Measurements from ENCODE around the gene RAPGEF6. TPM values are rescaled to one million over a fixed set of nuclear protein-coding genes. Genes with fewer than 3 reads are reported as not detected.

RAPGEF6 gene
- total and polyA plus RNA-seq, 2 experiments from 2014 or later = 9.5 to 20.3 TPM

DNA sequence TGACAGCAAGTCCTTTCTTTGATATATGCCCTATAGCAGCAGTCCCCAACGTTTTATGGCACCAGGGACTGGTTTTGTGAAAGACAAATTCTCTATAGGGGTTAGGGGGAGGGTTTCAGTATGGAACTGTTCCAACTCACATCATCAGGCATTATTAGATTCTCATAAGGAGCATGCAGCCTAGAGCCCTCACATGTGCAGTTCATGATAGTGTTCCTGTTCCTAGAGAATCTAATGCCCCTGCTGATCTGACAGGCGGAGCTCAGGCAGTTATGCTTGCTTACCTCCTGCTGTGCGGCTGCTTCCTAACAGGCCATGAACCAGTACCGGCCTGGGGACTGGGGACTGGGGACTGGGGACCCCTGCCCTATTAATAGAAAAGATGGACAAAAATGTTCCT, 2.7 kb upstream of the RAPGEF6 start:
- no peak overlapping the region for H3K27ac ChIP-seq (ENCODE audit: low read depth)
- no peaks in the 10 kb centered on the region for H3K9me2 ChIP-seq (ENCODE audit: insufficient read depth)
- no peak for ATAC-seq
- no peaks in the 10 kb centered on the region for H3K27me3 ChIP-seq (ENCODE audit: insufficient read depth)
- no peak for TF ChIP-seq POLR2AphosphoS5 (IDR thresholded peaks at IDR 0.05; ENCODE audit: low read depth)
- H3K4me3 Mint-ChIP-seq = no peak overlapping the region
- peaks cover 7% of the 10 kb centered on the region for H3K27me3 Mint-ChIP-seq (ENCODE audit: insufficient read depth, low read depth, poor library complexity)
- H3K27ac Mint-ChIP-seq = no peak overlapping the region
- H3K4me1 ChIP-seq (ENCODE audit: insufficient read depth) = peaks cover 20% of the 10 kb centered on the region
- no peaks in the 10 kb centered on the region; the same call in 1 of the 3 replicates for H3K9me3 Mint-ChIP-seq
- peaks cover 20% of the 10 kb centered on the region for H3K79me2 ChIP-seq (replicated peaks; ENCODE audit: insufficient read depth)
- H3K36me3 Mint-ChIP-seq (ENCODE audit: low read depth) = no peaks in the 10 kb centered on the region
- no peaks in the 10 kb centered on the region for H4K20me1 ChIP-seq (replicated peaks; ENCODE audit: insufficient read depth)
- H3K4me3 ChIP-seq = no peak overlapping the region
- no peaks in the 10 kb centered on the region for H3K36me3 ChIP-seq (ENCODE audit: insufficient read depth)
- H3K4me1 Mint-ChIP-seq = peaks cover 4% of the 10 kb centered on the region
- H3K4me2 ChIP-seq = no peak overlapping the region
- H2AFZ ChIP-seq = no peak overlapping the region
- DNase-seq (ENCODE audit: low spot score) = peak; percentile 30
- peaks cover 7% of the 10 kb centered on the region for H3F3A ChIP-seq (replicated peaks; ENCODE audit: low read depth)

DNA sequence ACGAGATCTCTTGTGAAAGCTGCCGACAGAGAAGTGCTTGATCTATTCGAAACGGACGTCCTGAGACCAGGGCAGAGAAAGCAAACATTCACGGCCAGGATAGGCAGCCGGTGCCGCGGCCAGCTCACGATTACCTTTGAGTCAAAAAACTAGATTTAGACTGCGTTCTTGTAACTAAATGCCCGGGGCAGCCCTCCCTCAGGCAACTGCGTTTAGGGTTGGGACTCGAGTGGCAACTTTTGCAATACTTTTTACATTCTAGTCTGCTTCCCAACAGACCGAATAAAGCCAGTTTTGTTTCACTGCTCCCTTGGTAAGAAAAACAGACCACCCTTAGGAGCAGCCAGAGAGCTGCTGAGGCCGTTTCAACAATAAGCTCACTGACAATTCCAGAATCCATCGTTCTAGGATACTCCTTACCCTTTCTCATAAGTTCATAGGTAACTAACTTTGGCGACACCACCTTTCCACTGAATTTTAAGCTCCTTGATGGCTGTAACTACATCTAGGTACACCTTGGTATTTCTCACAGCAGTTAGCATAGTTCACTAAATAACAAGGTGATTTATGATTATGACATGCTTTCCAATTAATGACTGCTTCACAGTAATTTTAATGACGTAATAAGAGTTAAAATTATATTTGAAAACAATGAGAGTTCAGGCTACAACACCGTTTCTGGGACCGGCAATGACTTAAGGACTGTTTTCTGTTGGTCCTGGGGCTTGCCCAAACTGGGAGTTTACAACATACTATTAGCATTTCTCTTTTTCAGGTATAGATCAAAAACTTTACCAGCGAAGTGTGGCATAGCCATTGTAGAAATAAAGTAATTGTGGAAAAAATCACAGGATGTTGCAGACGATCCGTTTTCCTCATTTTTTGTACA, 899 bp upstream of the RAPGEF6 start:
- Histone ChIP-seq H4K20me1 (replicated peaks; ENCODE audit: insufficient read depth) (peaks cover 4% of the 10 kb centered on the region), H2AFZ (peak overlapping the region; percentile 68; the same call in 1 of the 2 replicates), H3K9me2 (ENCODE audit: insufficient read depth) (no peaks in the 10 kb centered on the region), H3K27ac (ENCODE audit: low read depth) (peak overlapping the region; percentile 99), H3K4me1 (ENCODE audit: insufficient read depth) (peaks cover 29% of the 10 kb centered on the region), H3K36me3 (ENCODE audit: insufficient read depth) (no peaks in the 10 kb centered on the region), H3K4me3 (peak overlapping the region; percentile 73), H3K27me3 (ENCODE audit: insufficient read depth) (no peaks in the 10 kb centered on the region), H3K4me2 (peak overlapping the region; percentile 79), H3F3A (replicated peaks; ENCODE audit: low read depth) (peaks cover 7% of the 10 kb centered on the region), H3K79me2 (replicated peaks; ENCODE audit: insufficient read depth) (peaks cover 38% of the 10 kb centered on the region)
- Mint-ChIP-seq H3K4me3 (peak overlapping the region; percentile 98), H3K36me3 (ENCODE audit: low read depth) (no peaks in the 10 kb centered on the region), H3K27me3 (ENCODE audit: insufficient read depth, low read depth, poor library complexity) (peaks cover 7% of the 10 kb centered on the region), H3K9me3 (no peaks in the 10 kb centered on the region; the same call in 2 of the 3 replicates), H3K27ac (peak overlapping the region; percentile 98), H3K4me1 (peaks cover 4% of the 10 kb centered on the region)
- TF ChIP-seq, protein P1, sequence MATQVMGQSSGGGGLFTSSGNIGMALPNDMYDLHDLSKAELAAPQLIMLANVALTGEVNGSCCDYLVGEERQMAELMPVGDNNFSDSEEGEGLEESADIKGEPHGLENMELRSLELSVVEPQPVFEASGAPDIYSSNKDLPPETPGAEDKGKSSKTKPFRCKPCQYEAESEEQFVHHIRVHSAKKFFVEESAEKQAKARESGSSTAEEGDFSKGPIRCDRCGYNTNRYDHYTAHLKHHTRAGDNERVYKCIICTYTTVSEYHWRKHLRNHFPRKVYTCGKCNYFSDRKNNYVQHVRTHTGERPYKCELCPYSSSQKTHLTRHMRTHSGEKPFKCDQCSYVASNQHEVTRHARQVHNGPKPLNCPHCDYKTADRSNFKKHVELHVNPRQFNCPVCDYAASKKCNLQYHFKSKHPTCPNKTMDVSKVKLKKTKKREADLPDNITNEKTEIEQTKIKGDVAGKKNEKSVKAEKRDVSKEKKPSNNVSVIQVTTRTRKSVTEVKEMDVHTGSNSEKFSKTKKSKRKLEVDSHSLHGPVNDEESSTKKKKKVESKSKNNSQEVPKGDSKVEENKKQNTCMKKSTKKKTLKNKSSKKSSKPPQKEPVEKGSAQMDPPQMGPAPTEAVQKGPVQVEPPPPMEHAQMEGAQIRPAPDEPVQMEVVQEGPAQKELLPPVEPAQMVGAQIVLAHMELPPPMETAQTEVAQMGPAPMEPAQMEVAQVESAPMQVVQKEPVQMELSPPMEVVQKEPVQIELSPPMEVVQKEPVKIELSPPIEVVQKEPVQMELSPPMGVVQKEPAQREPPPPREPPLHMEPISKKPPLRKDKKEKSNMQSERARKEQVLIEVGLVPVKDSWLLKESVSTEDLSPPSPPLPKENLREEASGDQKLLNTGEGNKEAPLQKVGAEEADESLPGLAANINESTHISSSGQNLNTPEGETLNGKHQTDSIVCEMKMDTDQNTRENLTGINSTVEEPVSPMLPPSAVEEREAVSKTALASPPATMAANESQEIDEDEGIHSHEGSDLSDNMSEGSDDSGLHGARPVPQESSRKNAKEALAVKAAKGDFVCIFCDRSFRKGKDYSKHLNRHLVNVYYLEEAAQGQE (IDR thresholded peaks at IDR 0.05; ENCODE audit: unreplicated experiment) = no peak
- TF ChIP-seq, protein P2, sequence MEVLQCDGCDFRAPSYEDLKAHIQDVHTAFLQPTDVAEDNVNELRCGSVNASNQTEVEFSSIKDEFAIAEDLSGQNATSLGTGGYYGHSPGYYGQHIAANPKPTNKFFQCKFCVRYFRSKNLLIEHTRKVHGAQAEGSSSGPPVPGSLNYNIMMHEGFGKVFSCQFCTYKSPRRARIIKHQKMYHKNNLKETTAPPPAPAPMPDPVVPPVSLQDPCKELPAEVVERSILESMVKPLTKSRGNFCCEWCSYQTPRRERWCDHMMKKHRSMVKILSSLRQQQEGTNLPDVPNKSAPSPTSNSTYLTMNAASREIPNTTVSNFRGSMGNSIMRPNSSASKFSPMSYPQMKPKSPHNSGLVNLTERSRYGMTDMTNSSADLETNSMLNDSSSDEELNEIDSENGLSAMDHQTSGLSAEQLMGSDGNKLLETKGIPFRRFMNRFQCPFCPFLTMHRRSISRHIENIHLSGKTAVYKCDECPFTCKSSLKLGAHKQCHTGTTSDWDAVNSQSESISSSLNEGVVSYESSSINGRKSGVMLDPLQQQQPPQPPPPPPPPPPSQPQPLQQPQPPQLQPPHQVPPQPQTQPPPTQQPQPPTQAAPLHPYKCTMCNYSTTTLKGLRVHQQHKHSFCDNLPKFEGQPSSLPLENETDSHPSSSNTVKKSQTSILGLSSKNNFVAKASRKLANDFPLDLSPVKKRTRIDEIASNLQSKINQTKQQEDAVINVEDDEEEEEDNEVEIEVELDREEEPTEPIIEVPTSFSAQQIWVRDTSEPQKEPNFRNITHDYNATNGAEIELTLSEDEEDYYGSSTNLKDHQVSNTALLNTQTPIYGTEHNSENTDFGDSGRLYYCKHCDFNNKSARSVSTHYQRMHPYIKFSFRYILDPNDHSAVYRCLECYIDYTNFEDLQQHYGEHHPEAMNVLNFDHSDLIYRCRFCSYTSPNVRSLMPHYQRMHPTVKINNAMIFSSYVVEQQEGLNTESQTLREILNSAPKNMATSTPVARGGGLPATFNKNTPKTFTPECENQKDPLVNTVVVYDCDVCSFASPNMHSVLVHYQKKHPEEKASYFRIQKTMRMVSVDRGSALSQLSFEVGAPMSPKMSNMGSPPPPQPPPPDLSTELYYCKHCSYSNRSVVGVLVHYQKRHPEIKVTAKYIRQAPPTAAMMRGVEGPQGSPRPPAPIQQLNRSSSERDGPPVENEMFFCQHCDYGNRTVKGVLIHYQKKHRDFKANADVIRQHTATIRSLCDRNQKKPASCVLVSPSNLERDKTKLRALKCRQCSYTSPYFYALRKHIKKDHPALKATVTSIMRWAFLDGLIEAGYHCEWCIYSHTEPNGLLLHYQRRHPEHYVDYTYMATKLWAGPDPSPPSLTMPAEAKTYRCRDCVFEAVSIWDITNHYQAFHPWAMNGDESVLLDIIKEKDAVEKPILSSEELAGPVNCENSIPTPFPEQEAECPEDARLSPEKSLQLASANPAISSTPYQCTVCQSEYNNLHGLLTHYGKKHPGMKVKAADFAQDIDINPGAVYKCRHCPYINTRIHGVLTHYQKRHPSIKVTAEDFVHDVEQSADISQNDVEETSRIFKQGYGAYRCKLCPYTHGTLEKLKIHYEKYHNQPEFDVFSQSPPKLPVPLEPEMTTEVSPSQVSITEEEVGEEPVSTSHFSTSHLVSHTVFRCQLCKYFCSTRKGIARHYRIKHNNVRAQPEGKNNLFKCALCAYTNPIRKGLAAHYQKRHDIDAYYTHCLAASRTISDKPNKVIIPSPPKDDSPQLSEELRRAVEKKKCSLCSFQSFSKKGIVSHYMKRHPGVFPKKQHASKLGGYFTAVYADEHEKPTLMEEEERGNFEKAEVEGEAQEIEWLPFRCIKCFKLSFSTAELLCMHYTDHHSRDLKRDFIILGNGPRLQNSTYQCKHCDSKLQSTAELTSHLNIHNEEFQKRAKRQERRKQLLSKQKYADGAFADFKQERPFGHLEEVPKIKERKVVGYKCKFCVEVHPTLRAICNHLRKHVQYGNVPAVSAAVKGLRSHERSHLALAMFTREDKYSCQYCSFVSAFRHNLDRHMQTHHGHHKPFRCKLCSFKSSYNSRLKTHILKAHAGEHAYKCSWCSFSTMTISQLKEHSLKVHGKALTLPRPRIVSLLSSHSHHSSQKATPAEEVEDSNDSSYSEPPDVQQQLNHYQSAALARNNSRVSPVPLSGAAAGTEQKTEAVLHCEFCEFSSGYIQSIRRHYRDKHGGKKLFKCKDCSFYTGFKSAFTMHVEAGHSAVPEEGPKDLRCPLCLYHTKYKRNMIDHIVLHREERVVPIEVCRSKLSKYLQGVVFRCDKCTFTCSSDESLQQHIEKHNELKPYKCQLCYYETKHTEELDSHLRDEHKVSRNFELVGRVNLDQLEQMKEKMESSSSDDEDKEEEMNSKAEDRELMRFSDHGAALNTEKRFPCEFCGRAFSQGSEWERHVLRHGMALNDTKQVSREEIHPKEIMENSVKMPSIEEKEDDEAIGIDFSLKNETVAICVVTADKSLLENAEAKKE (CRISPR knock-in tag; IDR thresholded peaks at IDR 0.05) = no peak
- no peak for TF ChIP-seq ZNF114 (CRISPR knock-in tag; IDR thresholded peaks at IDR 0.05)
- ATAC-seq (peak; percentile 3), DNase-seq (ENCODE audit: low spot score) (peak; percentile 24)

Data from GM23338 (cell line).